Endothelial cell (in vitro differentiated cells): ENCODE results near the gene RHOA. TPM values are rescaled to one million over a fixed set of nuclear protein-coding genes. Genes with fewer than 3 reads are reported as not detected.

Experiments used
- DNase-seq: peaks from one replicate; pipeline ENCODE4 v3.0.0; 2021; ENCODE audit warnings: low spot score
- H3K27ac Mint-ChIP-seq: one replicate; pipeline ENCODE4 v1.8.0; 2021; ENCODE audit warnings: mixed read lengths, inconsistent platforms; ENCODE audit not compliant: unreplicated experiment
- H3K27me3 Mint-ChIP-seq: one replicate; pipeline ENCODE4 v1.8.0; 2021; ENCODE audit warnings: mild to moderate bottlenecking, moderate library complexity, mixed read lengths, inconsistent platforms; ENCODE audit not compliant: unreplicated experiment
- H3K36me3 Mint-ChIP-seq: one replicate; pipeline ENCODE4 v1.8.0; 2021; ENCODE audit warnings: mild to moderate bottlenecking, low read depth, mixed read lengths, inconsistent platforms; ENCODE audit not compliant: unreplicated experiment
- H3K4me1 Mint-ChIP-seq: one replicate; pipeline ENCODE4 v1.8.0; 2021; ENCODE audit warnings: mild to moderate bottlenecking, mixed read lengths, inconsistent platforms; ENCODE audit not compliant: unreplicated experiment
- H3K4me3 Mint-ChIP-seq: one replicate; pipeline ENCODE4 v1.8.0; 2021; ENCODE audit warnings: mild to moderate bottlenecking, mixed read lengths, inconsistent platforms; ENCODE audit not compliant: unreplicated experiment
- H3K9me3 Mint-ChIP-seq: one replicate; pipeline ENCODE4 v1.8.0; 2021; ENCODE audit warnings: mixed read lengths, inconsistent platforms; ENCODE audit not compliant: unreplicated experiment
- CTCF ChIP-seq: fragments of 200-600 bp; sonication (generic); IDR thresholded peaks from one replicate; pipeline ENCODE4 v1.5.0; 2021; ENCODE audit warnings: antibody characterized with exemption; ENCODE audit not compliant: unreplicated experiment
- total RNA-seq: library from RNA; stranded (reverse); fragmentation: NEBNext Ultra II Directional; extraction: Animal tissue kit (Norgen Biotek cat#: 25700); gene quantifications from one replicate; pipeline ENCODE4 v1.2.1, GENCODE V29; 2021; ENCODE audit not compliant: unreplicated experiment

RHOA gene
- total RNA-seq, 1 donor from 2014 or later: 583 TPM

- peak overlapping the region; percentile 58 for H3K27ac Mint-ChIP-seq
- H3K36me3 Mint-ChIP-seq: peaks cover 10% of the 10 kb centered on the region
- DNase-seq: no peak
- H3K9me3 Mint-ChIP-seq: no peaks in the 10 kb centered on the region
- H3K4me1 Mint-ChIP-seq: peaks cover 13% of the 10 kb centered on the region
- TF ChIP-seq CTCF: no peak
- H3K27me3 Mint-ChIP-seq: peaks cover 6% of the 10 kb centered on the region
- H3K4me3 Mint-ChIP-seq: peak overlapping the region; percentile 93
These were observed 16.9 kb upstream of the RHOA start for GRCh38 chr3:49428752-49429080.

GRCh38 chr3:49427586-49427985 is 15.8 kb upstream of the RHOA start:
- H3K36me3 Mint-ChIP-seq: peaks cover 14% of the 10 kb centered on the region
- peaks cover 15% of the 10 kb centered on the region for H3K27me3 Mint-ChIP-seq
- no peak for DNase-seq
- peak overlapping the region; percentile 93 for H3K4me3 Mint-ChIP-seq
- H3K27ac Mint-ChIP-seq: no peak overlapping the region
- TF ChIP-seq CTCF: no peak
- peaks cover 19% of the 10 kb centered on the region for H3K4me1 Mint-ChIP-seq
- no peaks in the 10 kb centered on the region for H3K9me3 Mint-ChIP-seq

- peaks cover 29% of the 10 kb centered on the region for H3K4me1 Mint-ChIP-seq
These were observed 13.0 kb upstream of the RHOA start for GRCh38 chr3:49424816-49425215.

DNA sequence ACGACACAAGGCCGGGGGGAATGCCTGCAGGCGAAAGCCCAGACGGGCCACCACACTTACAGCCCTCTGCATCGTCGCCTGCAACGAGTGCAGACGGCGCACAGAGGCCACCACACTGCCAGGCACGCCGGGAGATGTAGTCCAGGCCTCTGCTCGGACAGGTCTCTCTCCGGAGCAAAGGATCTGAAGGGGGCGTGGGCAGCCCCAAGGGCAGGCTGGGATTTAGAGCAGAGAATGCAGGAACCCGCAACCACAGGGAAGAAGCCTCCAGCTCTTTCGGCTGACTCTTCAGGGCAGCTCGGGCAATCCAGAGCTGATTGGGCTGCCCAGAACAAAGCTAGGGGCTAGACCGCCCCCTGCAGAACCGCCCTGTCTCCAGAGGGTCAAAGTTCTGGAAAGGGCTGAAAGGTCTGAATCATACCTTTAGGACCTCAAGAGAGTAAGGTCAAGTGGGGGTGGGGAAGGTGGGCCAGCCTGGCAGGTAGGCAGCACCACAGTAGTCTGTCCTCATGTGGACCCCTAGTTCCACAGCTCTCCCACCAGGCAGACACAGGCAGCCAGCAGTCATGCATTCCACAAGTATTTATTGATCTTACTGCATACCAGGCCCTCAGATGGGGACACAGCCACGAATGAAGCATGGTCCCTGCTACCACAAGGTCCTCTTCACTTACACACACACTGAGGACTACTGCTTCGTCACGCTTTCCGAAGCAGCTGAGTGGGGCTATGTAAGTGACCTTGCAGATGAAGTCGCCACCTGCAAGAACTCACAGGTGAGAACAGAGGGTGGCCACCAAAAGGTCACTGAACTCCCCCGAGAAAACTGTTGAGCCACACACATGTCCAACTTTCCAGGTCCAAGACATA is 10.8 kb upstream of the RHOA start, which contains the start of gene AMT:
Gene AMT, minus strand, starts transcription at position 95 of the 870 bp plus-strand sequence. Its CDS starts 23 bp downstream, at position 72.
- no peaks in the 10 kb centered on the region for H3K9me3 Mint-ChIP-seq

More at GRCh38 chr3:49424816-49425215, 13.0 kb upstream of the RHOA start:
- Mint-ChIP-seq H3K27me3 (peaks cover 18% of the 10 kb centered on the region), H3K4me3 (peak overlapping the region; percentile 19), H3K9me3 (no peaks in the 10 kb centered on the region), H3K27ac (no peak overlapping the region), H3K36me3 (peaks cover 14% of the 10 kb centered on the region)
- TF ChIP-seq CTCF: no peak
- no peak for DNase-seq

More for the DNA sequence above, 10.8 kb upstream of the RHOA start, which contains the start of gene AMT:
- no peak for TF ChIP-seq CTCF
- no peak within 1 kb of the TSS for H3K27ac Mint-ChIP-seq
- DNase-seq: peak; percentile 59
- peaks cover 24% of the 10 kb centered on the region for H3K4me1 Mint-ChIP-seq
- H3K4me3 Mint-ChIP-seq: peak within 1 kb of the TSS; percentile 91
- H3K27me3 Mint-ChIP-seq: peaks cover 18% of the 10 kb centered on the region
- H3K36me3 Mint-ChIP-seq: peaks cover 18% of the 10 kb centered on the region
